Activated CD4-positive, alpha-beta T cell treated with anti-CD3 and anti-CD28 coated beads for 36 hours (primary cell): ENCODE measurements around the gene MRPL2. TPM values are rescaled to one million over a fixed set of nuclear protein-coding genes. Genes with fewer than 3 reads are reported as not detected.

Experiments
- ATAC-seq: fragments of 200-7000 bp; cut with Tn5 transposase; one replicate; pipeline ENCODE4 v1.10.0; 2021; ENCODE audit warnings: mild to moderate bottlenecking, moderate library complexity
- CTCF ChIA-PET: fragments of 350-600 bp; sonication (Branson Sonifier 250); formaldehyde crosslinking; loops from one replicate; lab custom pipeline; 2021; ENCODE audit warnings: antibody characterized with exemption; lab: Charles Lee
- POLR2A ChIA-PET: fragments of 350-600 bp; sonication (Branson Sonifier 250); formaldehyde crosslinking; loops from one replicate; lab custom pipeline; 2021; ENCODE audit warnings: antibody characterized with exemption, inconsistent platforms; lab: Charles Lee
- DNase-seq: peaks from one replicate; pipeline ENCODE4 v3.0.0-alpha.2; 2020
- H3K27ac Mint-ChIP-seq: one replicate; pipeline ENCODE4 v1.8.0; 2021; ENCODE audit warnings: mixed read lengths
- H3K27me3 Mint-ChIP-seq: one replicate; pipeline ENCODE4 v1.8.0; 2021; ENCODE audit warnings: mixed read lengths
- H3K36me3 Mint-ChIP-seq: one replicate; pipeline ENCODE4 v1.8.0; 2021; ENCODE audit warnings: low read depth, mixed read lengths
- H3K4me1 Mint-ChIP-seq: one replicate; pipeline ENCODE4 v1.8.0; 2021; ENCODE audit warnings: mixed read lengths
- H3K4me3 Mint-ChIP-seq: one replicate; pipeline ENCODE4 v1.8.0; 2021; ENCODE audit warnings: mild to moderate bottlenecking, moderate library complexity, mixed read lengths
- H3K9me3 Mint-ChIP-seq: one replicate; pipeline ENCODE4 v1.8.0; 2021; ENCODE audit warnings: low read depth, mixed read lengths
- intact Hi-C, 2 experiments: fragments of 100-400 bp; cut with DNase I in 1 of 2; cut with micrococcal nuclease in 1 of 2; formaldehyde crosslinking; loops; one replicate each; pipeline versions ENCODE4 v1.14.2 to v1.15.1; 2022 to 2024; cut with DNase I, micrococcal nuclease
- total RNA-seq, 2 experiments: library from RNA; stranded (reverse); gene quantifications; one replicate each; pipeline ENCODE4 v1.2.3, GENCODE V29; 2021

Gene MRPL2
- 100 to 1,000 TPM in 1 of 2 experiments, 10 to 100 TPM in 1; 93.9 to 110 TPM for total RNA-seq

DNA sequence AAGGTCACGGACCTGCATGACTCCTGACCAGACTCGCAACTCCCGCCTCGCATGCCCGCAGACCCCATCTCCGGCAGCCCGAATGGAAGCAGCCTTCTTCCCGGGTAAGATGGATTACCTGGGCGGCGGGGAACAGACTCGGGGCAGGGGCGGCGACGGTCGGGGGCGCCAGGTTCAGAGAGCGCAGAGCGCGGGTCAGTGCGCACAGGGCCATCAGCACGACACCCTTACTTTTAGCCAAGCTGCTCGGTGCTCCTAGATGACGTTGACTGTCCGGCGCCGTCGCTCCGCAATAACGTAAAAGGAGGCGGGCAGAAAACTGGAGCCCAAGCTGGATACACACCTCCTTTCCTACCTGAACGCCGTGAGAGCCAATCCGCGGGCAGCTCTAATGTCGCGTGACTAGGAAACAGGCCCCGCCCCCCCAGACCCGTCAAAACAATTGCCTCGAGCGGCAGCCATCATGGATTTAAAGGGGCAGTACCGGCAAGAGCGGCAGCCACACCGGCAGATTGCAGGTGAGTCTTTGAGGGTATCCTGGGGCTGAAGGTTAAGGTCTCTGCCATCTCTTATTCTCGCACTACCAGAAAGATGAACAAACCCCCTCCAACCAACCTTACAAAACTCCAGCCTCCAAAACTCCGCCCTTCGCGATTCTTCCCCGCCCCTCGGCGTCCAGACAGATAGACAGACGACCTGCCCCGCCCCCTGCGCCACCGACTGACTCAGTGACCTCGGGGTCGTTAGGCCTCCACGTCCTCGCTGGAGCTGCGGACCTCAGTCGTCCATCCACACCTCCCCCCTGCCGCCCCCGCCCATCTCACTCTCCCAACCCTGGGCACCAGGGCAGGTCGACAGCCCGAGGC, at the start of gene MRPL2, which contains the start of gene KLC4:
TSS of gene MRPL2 (minus strand) at position 267 of the 866 bp plus-strand sequence. CDS start at position 214, 53 bp downstream.
TSS of gene KLC4 (plus strand) at position 464 of the 866 bp plus-strand sequence. CDS start 1,705 bp downstream, outside the sequence.
- Mint-ChIP-seq H3K27ac (peak within 1 kb of the TSS; percentile 94), H3K36me3 (peaks cover 11% of the 10 kb centered on the region), H3K9me3 (no peaks in the 10 kb centered on the region), H3K27me3 (no peaks in the 10 kb centered on the region), H3K4me3 (peak within 1 kb of the TSS; percentile 85), H3K4me1 (peaks cover 27% of the 10 kb centered on the region)
- ChIA-PET CTCF (interaction anchor here (0.5 to 1.4 kb wide), 6 partner anchors 10 to 85 kb away, joined by 3 to 4 read pairs (median 4); partner anchors contain the start of gene RRP36), POLR2A (interaction anchor here (0.5 to 1.3 kb wide), 10 partner anchors 10 to 180 kb away, joined by 3 to 8 read pairs (median 3); partner anchors contain the start of genes CNPY3, KLHDC3, MEA1 and PEX6)
- ATAC-seq (peak; percentile 98), DNase-seq (peak; percentile 99)
- intact Hi-C loops, result loop anchor here (1.0 to 10.0 kb wide), 19 partner anchors 38 to 1275 kb away; partner anchors contain the start of genes ABCC10 (in 2 of the 2), KLHDC3 (in 2 of the 2), PEX6 (in 2 of the 2) and SRF (in 2 of the 2)

DNA sequence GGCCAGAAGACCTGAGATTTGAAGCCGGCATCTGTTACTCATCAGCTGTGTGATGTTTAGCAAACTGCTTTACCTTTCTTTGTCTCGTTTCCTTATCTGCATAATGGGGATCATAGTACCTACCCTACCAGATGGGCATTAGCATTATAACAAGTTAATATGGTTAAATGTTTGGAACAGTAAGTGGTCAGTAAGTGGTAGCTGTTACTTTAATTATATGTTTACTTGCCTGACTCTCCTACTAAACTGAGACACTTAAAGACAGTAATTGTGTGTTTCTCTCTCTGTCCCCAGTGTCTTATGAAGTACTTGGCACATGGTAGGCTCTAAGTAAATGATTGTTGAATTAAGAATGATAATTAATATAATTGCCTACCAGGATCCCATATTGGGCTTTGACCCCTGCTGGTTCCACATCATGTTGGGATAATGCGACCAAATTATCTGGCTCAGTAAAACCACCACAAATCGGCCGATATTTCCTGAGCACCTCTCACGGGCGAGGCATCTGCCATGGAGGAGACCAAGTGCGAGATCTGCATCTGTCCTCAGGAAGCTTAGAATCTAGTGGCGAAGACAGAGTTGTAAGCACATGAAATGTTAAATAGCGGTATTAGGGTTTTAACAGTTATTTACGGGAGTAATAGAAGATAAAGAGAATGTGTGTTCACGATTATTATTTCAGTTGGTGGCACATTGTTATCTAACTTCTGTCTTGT, 48.3 kb upstream of the MRPL2 start:
- Mint-ChIP-seq H3K4me1 (no peaks in the 10 kb centered on the region), H3K36me3 (no peaks in the 10 kb centered on the region), H3K9me3 (no peaks in the 10 kb centered on the region), H3K27me3 (no peaks in the 10 kb centered on the region), H3K27ac (no peak overlapping the region), H3K4me3 (no peak overlapping the region)
- ATAC-seq (no peak), DNase-seq (no peak)
- CTCF ChIA-PET, result interaction anchor here (1.0 to 1.2 kb wide), 2 partner anchors 11 to 36 kb away, joined by 3 read pairs; no protein-coding TSS in a partner anchor
- POLR2A ChIA-PET, result interaction anchor here (0.6 kb wide), 1 partner anchor 53 kb away, joined by 6 read pairs; no protein-coding TSS in a partner anchor
- intact Hi-C loops, result no loop called here

DNA sequence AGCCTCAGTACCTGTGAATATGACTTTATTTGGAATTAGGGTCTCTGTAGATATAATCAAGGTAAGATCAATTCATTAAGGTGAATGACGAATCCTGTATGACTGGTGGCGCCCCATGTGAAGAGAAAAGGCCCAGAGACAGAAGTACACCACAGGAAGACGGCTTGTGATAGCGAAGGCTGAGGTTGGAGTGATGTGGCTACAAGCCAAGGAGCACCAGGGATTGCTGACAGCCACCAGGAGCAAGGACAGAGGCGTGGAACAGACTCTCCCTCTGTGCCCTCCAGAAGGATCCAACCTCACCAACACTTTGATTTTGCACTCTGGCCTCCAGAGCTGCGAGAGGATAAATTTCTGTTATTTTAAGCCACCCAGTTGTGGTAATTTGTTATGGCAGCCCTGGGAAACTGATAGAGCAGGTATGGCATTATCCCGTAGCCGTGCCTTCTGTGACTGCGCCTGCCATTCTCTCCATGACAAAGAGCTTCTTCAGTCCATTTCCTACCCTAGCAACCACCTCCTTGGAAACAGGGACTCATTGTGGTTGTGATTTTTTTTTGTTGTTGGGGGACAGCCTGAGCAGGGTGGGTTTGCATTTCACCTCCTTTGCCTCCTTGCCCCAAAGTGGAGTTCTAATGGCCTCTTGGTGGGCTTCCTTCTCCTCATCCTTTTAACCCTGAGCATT, 46.4 kb upstream of the MRPL2 start:
- ATAC-seq (no peak), DNase-seq (no peak)
- Mint-ChIP-seq H3K36me3 (no peaks in the 10 kb centered on the region), H3K4me3 (no peak overlapping the region), H3K4me1 (no peaks in the 10 kb centered on the region), H3K9me3 (no peaks in the 10 kb centered on the region), H3K27me3 (no peaks in the 10 kb centered on the region), H3K27ac (no peak overlapping the region)
- ChIA-PET POLR2A (no interaction called here), CTCF (interaction anchor here (0.5 kb wide), 1 partner anchor 292 kb away, joined by 3 read pairs; no protein-coding TSS in a partner anchor)
- intact Hi-C loops, result no loop called here

DNA sequence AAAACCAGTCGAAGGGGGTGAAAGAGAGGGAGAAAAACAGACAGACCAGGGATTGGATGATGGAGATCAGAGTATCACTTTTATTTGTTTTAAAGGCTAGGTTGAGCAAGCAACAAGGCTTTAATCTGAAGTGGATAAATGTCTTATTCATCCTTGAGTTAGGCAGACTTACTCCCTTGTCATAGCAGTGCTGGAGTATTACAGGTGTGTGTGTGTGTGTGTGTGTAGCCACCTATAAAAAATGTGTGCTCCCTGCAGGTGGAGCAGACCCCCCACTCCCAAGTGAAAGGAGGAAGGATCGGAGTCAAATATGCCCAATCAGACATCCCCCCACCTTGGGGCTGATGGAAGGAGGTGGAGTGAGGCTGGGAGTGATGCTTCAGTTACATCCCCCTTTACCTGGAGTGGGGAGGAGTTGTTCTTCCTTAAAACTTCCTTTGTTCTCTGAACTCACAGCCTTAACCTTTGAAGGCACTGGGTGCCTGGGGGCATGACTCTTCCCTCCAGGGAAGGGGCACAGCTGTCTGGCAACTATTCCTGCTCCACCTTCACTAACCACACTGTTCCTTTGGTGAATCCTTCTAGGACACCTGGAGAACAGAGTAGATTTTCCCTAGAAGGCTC, 44.1 kb upstream of the MRPL2 start:
- H3K27me3 Mint-ChIP-seq, result no peaks in the 10 kb centered on the region
- POLR2A ChIA-PET, result no interaction called here
- CTCF ChIA-PET, result no interaction called here
- no peaks in the 10 kb centered on the region for H3K36me3 Mint-ChIP-seq
- DNase-seq, result no peak
- no peaks in the 10 kb centered on the region for H3K9me3 Mint-ChIP-seq
- H3K4me1 Mint-ChIP-seq, result no peaks in the 10 kb centered on the region
- no peak overlapping the region for H3K4me3 Mint-ChIP-seq
- ATAC-seq, result no peak
- no peak overlapping the region for H3K27ac Mint-ChIP-seq
- intact Hi-C loops, result no loop called here

DNA sequence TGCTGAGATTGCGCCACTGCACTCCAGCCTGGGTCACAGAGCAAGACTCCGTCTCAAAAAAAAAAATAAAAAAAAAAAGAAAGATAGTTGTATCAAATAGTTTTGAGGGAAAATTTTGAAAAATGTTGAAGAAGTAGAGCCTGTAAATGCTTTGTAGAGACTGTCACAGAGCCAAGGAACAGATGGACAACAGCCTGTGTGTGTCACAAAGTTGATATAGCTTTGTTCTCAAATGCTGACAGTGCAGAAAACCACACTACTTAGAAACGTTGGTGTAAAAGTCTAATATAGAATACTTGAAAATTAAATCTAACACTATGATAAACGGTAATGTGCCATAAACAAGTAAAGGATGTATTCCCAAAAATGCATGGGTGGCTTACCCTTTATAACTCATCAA, 42.3 kb upstream of the MRPL2 start:
- H3K36me3 Mint-ChIP-seq, result no peaks in the 10 kb centered on the region
- ATAC-seq, result no peak

DNA sequence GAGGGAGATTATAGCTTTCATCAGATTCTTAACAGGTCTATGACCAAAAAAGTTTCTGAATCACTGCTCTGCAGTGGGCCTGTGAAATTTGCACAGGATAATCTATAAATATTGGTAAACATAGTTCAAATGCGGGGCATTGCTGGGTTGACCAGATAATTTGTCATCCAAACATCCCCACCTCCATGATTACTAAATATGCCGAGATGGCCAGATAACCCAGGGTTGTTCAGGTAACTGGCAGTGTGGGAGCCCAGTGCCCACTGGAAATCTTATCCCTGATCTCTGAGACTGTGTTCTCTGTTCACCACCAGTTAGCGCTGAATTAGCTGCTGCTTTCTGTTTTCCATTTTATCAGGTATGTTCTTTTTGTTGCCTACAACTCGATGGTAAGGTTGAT, 38.3 kb upstream of the MRPL2 start:
- POLR2A ChIA-PET, result no interaction called here
- DNase-seq (no peak), ATAC-seq (no peak)
- no peak overlapping the region for H3K27ac Mint-ChIP-seq
- peaks cover 21% of the 10 kb centered on the region for H3K4me1 Mint-ChIP-seq
- no peaks in the 10 kb centered on the region for H3K9me3 Mint-ChIP-seq
- CTCF ChIA-PET, result interaction anchor here (0.6 to 1.0 kb wide), 3 partner anchors 118 to 260 kb away, joined by 3 read pairs; no protein-coding TSS in a partner anchor
- H3K36me3 Mint-ChIP-seq, result no peaks in the 10 kb centered on the region
- intact Hi-C loops, result no loop called here
- H3K4me3 Mint-ChIP-seq, result no peak overlapping the region
- H3K27me3 Mint-ChIP-seq, result no peaks in the 10 kb centered on the region

More for the DNA sequence above, 42.3 kb upstream of the MRPL2 start:
- Mint-ChIP-seq H3K4me1 (no peaks in the 10 kb centered on the region), H3K27me3 (no peaks in the 10 kb centered on the region), H3K9me3 (no peaks in the 10 kb centered on the region), H3K27ac (no peak overlapping the region), H3K4me3 (no peak overlapping the region)
- POLR2A ChIA-PET, result interaction anchor here (0.6 kb wide), 1 partner anchor 518 kb away, joined by 4 read pairs; no protein-coding TSS in a partner anchor
- intact Hi-C loops, result no loop called here
- CTCF ChIA-PET, result interaction anchor here (1.8 kb wide), 1 partner anchor 42 kb away, joined by 5 read pairs; no protein-coding TSS in a partner anchor
- DNase-seq, result no peak

DNA sequence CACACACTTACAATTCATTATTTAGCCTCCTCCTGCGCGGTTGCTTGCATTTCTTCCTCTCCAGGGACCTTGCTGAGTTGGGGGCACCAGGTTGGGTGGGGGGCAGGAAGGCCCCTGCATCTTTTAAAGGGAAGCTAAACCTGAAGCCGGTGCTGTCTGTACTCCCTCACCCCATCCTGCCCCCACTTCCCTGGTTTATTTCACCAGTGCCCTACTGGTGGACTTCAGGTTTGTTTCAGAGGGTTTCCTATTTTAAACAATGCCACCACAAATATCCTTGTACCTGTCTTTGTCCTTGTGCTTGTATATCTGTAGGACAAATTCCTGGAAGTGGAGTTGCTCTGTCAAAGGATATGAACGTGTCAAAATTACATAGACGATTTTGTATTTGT, 37.9 kb upstream of the MRPL2 start:
- ATAC-seq (no peak), DNase-seq (no peak)
- intact Hi-C loops, result no loop called here
- POLR2A ChIA-PET, result no interaction called here
- Mint-ChIP-seq H3K4me1 (peaks cover 21% of the 10 kb centered on the region), H3K36me3 (no peaks in the 10 kb centered on the region), H3K27ac (no peak overlapping the region), H3K27me3 (no peaks in the 10 kb centered on the region), H3K9me3 (no peaks in the 10 kb centered on the region), H3K4me3 (no peak overlapping the region)
- CTCF ChIA-PET, result interaction anchor here (0.6 to 1.0 kb wide), 3 partner anchors 117 to 260 kb away, joined by 3 read pairs; no protein-coding TSS in a partner anchor

DNA sequence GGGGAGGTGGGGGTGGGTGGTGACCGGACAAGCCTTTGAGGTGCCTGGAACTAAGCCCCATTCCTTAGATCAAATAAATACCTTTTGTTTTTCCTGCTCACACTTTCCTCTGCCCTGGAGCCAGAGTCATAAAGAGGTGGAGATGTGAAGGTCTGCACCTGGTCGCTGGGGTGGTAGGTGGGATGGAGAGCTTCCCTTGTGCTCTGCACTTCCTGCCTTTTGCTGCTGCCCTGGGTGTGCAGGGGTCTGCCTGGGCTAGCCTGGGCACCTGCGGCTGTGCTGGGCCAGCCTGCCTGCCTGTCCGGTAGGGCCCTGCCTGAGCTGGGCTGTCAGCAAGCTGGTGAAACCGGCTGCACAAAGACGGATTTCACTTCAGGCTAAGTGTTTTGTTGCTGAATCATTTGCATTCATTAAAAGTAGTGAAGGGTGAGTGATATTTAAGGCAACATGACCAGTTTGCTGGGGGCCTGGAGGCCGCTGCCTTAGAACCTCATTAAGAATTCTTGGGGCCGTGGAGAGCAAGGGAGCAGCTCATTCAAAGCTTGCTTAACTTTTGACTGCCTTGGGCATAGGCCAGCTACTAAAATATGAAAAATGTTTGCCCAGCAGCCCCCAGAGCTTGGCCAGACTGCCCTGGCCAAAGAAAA, 37.3 kb upstream of the MRPL2 start:
- Mint-ChIP-seq H3K9me3 (no peaks in the 10 kb centered on the region), H3K27ac (no peak overlapping the region), H3K4me3 (no peak overlapping the region), H3K27me3 (no peaks in the 10 kb centered on the region), H3K4me1 (peaks cover 21% of the 10 kb centered on the region), H3K36me3 (no peaks in the 10 kb centered on the region)
- POLR2A ChIA-PET, result no interaction called here
- intact Hi-C loops, result no loop called here
- ATAC-seq (no peak), DNase-seq (no peak)
- CTCF ChIA-PET, result interaction anchor here (0.7 to 1.0 kb wide), 3 partner anchors 10 to 423 kb away, joined by 3 read pairs; no protein-coding TSS in a partner anchor

DNA sequence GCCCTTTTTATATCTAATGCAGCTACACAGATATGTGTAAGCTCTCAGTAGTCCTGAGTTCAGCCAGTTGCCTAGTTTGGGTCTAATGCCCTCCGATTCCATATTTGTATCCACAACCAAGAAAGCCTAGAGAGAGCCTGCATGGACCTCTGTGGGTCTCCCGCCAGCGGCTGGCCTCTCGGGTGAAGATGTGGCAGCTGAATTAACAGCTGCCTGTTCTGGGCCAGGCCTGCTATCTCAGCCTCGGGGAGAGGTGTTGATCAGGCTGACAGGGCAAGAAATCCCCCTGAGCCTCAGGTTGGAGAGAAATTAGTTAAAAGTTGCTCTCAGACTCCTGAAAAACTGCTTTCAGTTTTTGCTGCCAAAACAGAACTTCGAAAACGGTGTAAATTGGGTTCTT, 36.7 kb upstream of the MRPL2 start:
- intact Hi-C loops, result no loop called here
- POLR2A ChIA-PET, result no interaction called here
- DNase-seq, result peak; percentile 25
- Mint-ChIP-seq H3K4me1 (peaks cover 21% of the 10 kb centered on the region), H3K9me3 (no peaks in the 10 kb centered on the region), H3K36me3 (no peaks in the 10 kb centered on the region), H3K27me3 (no peaks in the 10 kb centered on the region), H3K4me3 (no peak overlapping the region), H3K27ac (no peak overlapping the region)
- CTCF ChIA-PET, result interaction anchor here (0.6 to 0.8 kb wide), 3 partner anchors 11 to 424 kb away, joined by 3 read pairs; no protein-coding TSS in a partner anchor
- ATAC-seq, result no peak
